HG03095 (cell line): Measurements from ENCODE around the gene ITPRIPL2.

Experiments used
- ATAC-seq: cut with Tn5 transposase; IDR thresholded peaks from one replicate; pipeline ENCODE4 v1.9.1; 2021; ENCODE audit warnings: moderate library complexity; ENCODE audit not compliant: unreplicated experiment

Gene ITPRIPL2

GRCh38 chr16:19113577-19114358 lies at the start of gene ITPRIPL2:
ITPRIPL2 (plus strand) TSS chr16:19113964; CDS start chr16:19114462, 498 bp downstream.
- no peak for ATAC-seq

- no peak for ATAC-seq
Measured at GRCh38 chr16:19066988-19067348, 46.8 kb upstream of the ITPRIPL2 start.

- ATAC-seq = peak; percentile 87
Measured at GRCh38 chr16:19067349-19068236, 46.2 kb upstream of the ITPRIPL2 start, which contains the start of gene COQ7. COQ7 (plus strand) TSS chr16:19067614; CDS start chr16:19067665, 51 bp downstream.

- no peak for ATAC-seq
Measured at GRCh38 chr16:19068237-19068815, 45.4 kb upstream of the ITPRIPL2 start.

- ATAC-seq = no peak
Measured at GRCh38 chr16:19071811-19072777, 41.7 kb upstream of the ITPRIPL2 start.

- ATAC-seq = no peak
Measured at GRCh38 chr16:19073344-19073743, 40.4 kb upstream of the ITPRIPL2 start.

GRCh38 chr16:19073863-19074262 lies 39.9 kb upstream of the ITPRIPL2 start:
- ATAC-seq = no peak

GRCh38 chr16:19075511-19075910 lies 38.3 kb upstream of the ITPRIPL2 start:
- ATAC-seq = no peak

GRCh38 chr16:19077879-19078278 lies 35.9 kb upstream of the ITPRIPL2 start:
- no peak for ATAC-seq

GRCh38 chr16:19083670-19084069 lies 30.1 kb upstream of the ITPRIPL2 start:
- ATAC-seq = no peak

- ATAC-seq = no peak
Measured at GRCh38 chr16:19084139-19084538, 29.6 kb upstream of the ITPRIPL2 start.

GRCh38 chr16:19084879-19085278 lies 28.9 kb upstream of the ITPRIPL2 start:
- no peak for ATAC-seq

- ATAC-seq = no peak
Measured at GRCh38 chr16:19085679-19086200, 28.0 kb upstream of the ITPRIPL2 start.

- ATAC-seq = peak; percentile 74
Measured at GRCh38 chr16:19086322-19087199, 27.2 kb upstream of the ITPRIPL2 start.

GRCh38 chr16:19088341-19088916 lies 25.3 kb upstream of the ITPRIPL2 start:
- no peak for ATAC-seq

- ATAC-seq = no peak
Measured at GRCh38 chr16:19089410-19089955, 24.3 kb upstream of the ITPRIPL2 start.

GRCh38 chr16:19090916-19091315 lies 22.8 kb upstream of the ITPRIPL2 start:
- no peak for ATAC-seq

- ATAC-seq = no peak
Measured at GRCh38 chr16:19092653-19093410, 20.9 kb upstream of the ITPRIPL2 start.
